Measurements from ENCODE around the gene LARGE1.

LARGE1 gene

GRCh38 chr22:33658775-33659174 lies 261.5 kb downstream of the LARGE1 start:
- no peak for DNase-seq (ENCODE audit: low read depth)

- DNase-seq (ENCODE audit: low read depth) = no peak
Measured at GRCh38 chr22:33657670-33658069, 262.6 kb downstream of the LARGE1 start.

- no peak for DNase-seq (ENCODE audit: low read depth)
Measured at GRCh38 chr22:33656808-33657628, 263.3 kb downstream of the LARGE1 start.

GRCh38 chr22:33654173-33654895 lies 265.9 kb downstream of the LARGE1 start:
- no peak for DNase-seq (ENCODE audit: low read depth)

- no peak for DNase-seq (ENCODE audit: low read depth)
Measured at GRCh38 chr22:33653532-33654063, 266.7 kb downstream of the LARGE1 start.

- DNase-seq (ENCODE audit: low read depth) = no peak
Measured at GRCh38 chr22:33652615-33653014, 267.7 kb downstream of the LARGE1 start.

GRCh38 chr22:33650244-33650643 lies 270.0 kb downstream of the LARGE1 start:
- no peak for DNase-seq (ENCODE audit: low read depth)

- no peak for DNase-seq (ENCODE audit: low read depth)
Measured at GRCh38 chr22:33648478-33648877, 271.8 kb downstream of the LARGE1 start.

GRCh38 chr22:33640900-33641299 lies 279.4 kb downstream of the LARGE1 start:
- no peak for DNase-seq (ENCODE audit: low read depth)

GRCh38 chr22:33639588-33640254 lies 280.6 kb downstream of the LARGE1 start:
- no peak for DNase-seq (ENCODE audit: low read depth)

GRCh38 chr22:33635766-33636165 lies 284.5 kb downstream of the LARGE1 start:
- DNase-seq (ENCODE audit: low read depth) = no peak

GRCh38 chr22:33631777-33632176 lies 288.5 kb downstream of the LARGE1 start:
- no peak for DNase-seq (ENCODE audit: low read depth)

GRCh38 chr22:33625959-33626358 lies 294.3 kb downstream of the LARGE1 start:
- no peak for DNase-seq (ENCODE audit: low read depth)

- DNase-seq (ENCODE audit: low read depth) = no peak
Measured at GRCh38 chr22:33620085-33620484, 300.2 kb downstream of the LARGE1 start.

- DNase-seq (ENCODE audit: low read depth) = no peak
Measured at GRCh38 chr22:33606504-33606903, 313.8 kb downstream of the LARGE1 start.

GRCh38 chr22:33605666-33606065 lies 314.6 kb downstream of the LARGE1 start:
- DNase-seq (ENCODE audit: low read depth) = no peak

- DNase-seq (ENCODE audit: low read depth) = no peak
Measured at GRCh38 chr22:33605221-33605620, 315.1 kb downstream of the LARGE1 start.

GRCh38 chr22:33601062-33601461 lies 319.2 kb downstream of the LARGE1 start:
- no peak for DNase-seq (ENCODE audit: low read depth)

- DNase-seq (ENCODE audit: low read depth) = no peak
Measured at GRCh38 chr22:33600595-33600994, 319.7 kb downstream of the LARGE1 start.

- DNase-seq (ENCODE audit: low read depth) = no peak
Measured at GRCh38 chr22:33600113-33600512, 320.2 kb downstream of the LARGE1 start.

GRCh38 chr22:33599596-33599995 lies 320.7 kb downstream of the LARGE1 start:
- no peak for DNase-seq (ENCODE audit: low read depth)

GRCh38 chr22:33598821-33599220 lies 321.5 kb downstream of the LARGE1 start:
- no peak for DNase-seq (ENCODE audit: low read depth)

All from activated T-cell treated with anti-CD3 and anti-CD28 coated beads for 48 hours (primary cell).